IMR-90 (cell line): ENCODE data around the gene OXCT2. TPM values are rescaled to one million over a fixed set of nuclear protein-coding genes. Genes with fewer than 3 reads are reported as not detected.

Source experiments
- ATAC-seq: fragments of 200-7000 bp; cut with Tn5 transposase; 2 replicates; pipeline ENCODE4 v1.9.1; 2020; ENCODE audit warnings: low read depth, mild to moderate bottlenecking, moderate library complexity
- BruUV-seq: library from RNA; stranded (reverse); fragments of 400-500 nt; replicated peaks from 2 replicates; lab custom pipeline; 2021; lab: Mats Ljungman, UMichigan
- CTCF ChIA-PET: fragments of 300-600 bp; formaldehyde crosslinking; extraction: SDS; loops from one replicate; lab custom pipeline; 2021; ENCODE audit warnings: antibody characterized with exemption; lab: Yijun Ruan, JAX
- POLR2A ChIA-PET: fragments of 300-600 bp; sonication (Branson Sonifier 250); formaldehyde crosslinking; loops from one replicate; lab custom pipeline; 2022; ENCODE audit warnings: antibody characterized with exemption; ENCODE audit not compliant: unreplicated experiment; lab: Charles Lee
- DNase-seq: peaks from one replicate; pipeline ENCODE4 v3.0.0; 2013
- H2AFZ ChIP-seq: replicated peaks from 2 replicates; pipeline ENCODE3; 2013; ENCODE audit warnings: low read length, mild to moderate bottlenecking; ENCODE audit not compliant: poor library complexity
- H2AK5ac ChIP-seq: 2 replicates; pipeline ENCODE4 v1.6.1; 2013; ENCODE audit warnings: low read depth, low read length, inconsistent platforms
- H2AK9ac ChIP-seq: replicated peaks from 2 replicates; pipeline ENCODE3; 2013; ENCODE audit warnings: mild to moderate bottlenecking, low read depth, low read length, moderate library complexity; ENCODE audit not compliant: poor library complexity
- H2BK120ac ChIP-seq: 2 replicates; pipeline ENCODE4 v1.6.1; 2013; ENCODE audit warnings: low read depth, low read length, inconsistent platforms
- H2BK15ac ChIP-seq: 3 replicates; pipeline ENCODE4 v1.6.1; 2013; ENCODE audit warnings: low read depth, low read length, inconsistent platforms
- H2BK20ac ChIP-seq: 2 replicates; pipeline ENCODE4 v1.6.1; 2013; ENCODE audit warnings: low read depth, mild to moderate bottlenecking, inconsistent platforms, low read length, moderate library complexity
- H2BK5ac ChIP-seq: 2 replicates; pipeline ENCODE4 v1.6.1; 2013; ENCODE audit warnings: mild to moderate bottlenecking, low read depth, low read length, inconsistent platforms; ENCODE audit not compliant: poor library complexity, severe bottlenecking
- H3K14ac ChIP-seq: replicated peaks from 2 replicates; pipeline ENCODE4 v1.6.1; 2013; ENCODE audit warnings: low read depth, low read length, inconsistent platforms
- H3K18ac ChIP-seq: 2 replicates; pipeline ENCODE4 v1.6.1; 2013; ENCODE audit warnings: low read depth, low read length, control low read depth
- H3K23ac ChIP-seq: 2 replicates; pipeline ENCODE4 v1.6.1; 2013; ENCODE audit warnings: low read depth, low read length, inconsistent platforms
- H3K27ac ChIP-seq: 2 replicates; pipeline ENCODE4 v1.5.1; 2013; ENCODE audit warnings: mild to moderate bottlenecking, control low read depth, low read length; ENCODE audit not compliant: insufficient read depth
- H3K27me3 ChIP-seq: 2 replicates; pipeline ENCODE4 v1.6.1; 2013; ENCODE audit warnings: low read length; ENCODE audit not compliant: control insufficient read depth, insufficient read depth
- H3K36me3 ChIP-seq: 2 replicates; pipeline ENCODE4 v1.6.1; 2013; ENCODE audit warnings: low read length, mixed read lengths; ENCODE audit not compliant: control insufficient read depth, insufficient read depth
- H3K4ac ChIP-seq: 2 replicates; pipeline ENCODE4 v1.6.1; 2013; ENCODE audit warnings: low read depth, low read length, inconsistent platforms
- H3K4me1 ChIP-seq: 2 replicates; pipeline ENCODE4 v1.6.1; 2013; ENCODE audit warnings: low read length, mixed read lengths; ENCODE audit not compliant: control insufficient read depth, insufficient read depth
- H3K4me2 ChIP-seq: 2 replicates; pipeline ENCODE4 v1.6.1; 2013; ENCODE audit warnings: low read depth, mild to moderate bottlenecking, control low read depth, low read length, moderate library complexity
- H3K4me3 ChIP-seq: 2 replicates; pipeline ENCODE4 v1.5.1; 2013; ENCODE audit warnings: low read depth, mild to moderate bottlenecking, control low read depth, low read length, moderate library complexity; ENCODE audit not compliant: insufficient read depth
- H3K56ac ChIP-seq: 2 replicates; pipeline ENCODE4 v1.6.1; 2013; ENCODE audit warnings: low read length, inconsistent platforms; ENCODE audit not compliant: insufficient read depth; ENCODE audit errors: extremely low read depth
- H3K79me1 ChIP-seq, 2 experiments: 2 replicates each; pipeline ENCODE4 v1.6.1; 2013; ENCODE audit warnings: low read length in 2 of 2, inconsistent platforms in 1 of 2, low read depth in 1 of 2
- H3K9ac ChIP-seq: 2 replicates; pipeline ENCODE4 v1.6.1; 2013; ENCODE audit warnings: low read depth, low read length, control low read depth
- H3K9me1 ChIP-seq: 2 replicates; pipeline ENCODE4 v1.6.1; 2013; ENCODE audit warnings: low read length, inconsistent platforms; ENCODE audit not compliant: insufficient read depth
- H3K9me3 ChIP-seq: 2 replicates; pipeline ENCODE4 v1.6.1; 2013; ENCODE audit warnings: low read length; ENCODE audit not compliant: control insufficient read depth, insufficient read depth
- H4K20me1 ChIP-seq: 2 replicates; pipeline ENCODE4 v1.6.1; 2013; ENCODE audit warnings: low read length, inconsistent platforms; ENCODE audit not compliant: insufficient read depth
- H4K5ac ChIP-seq: 2 replicates; pipeline ENCODE4 v1.6.1; 2013; ENCODE audit warnings: mild to moderate bottlenecking, low read depth, low read length, control low read depth
- H4K8ac ChIP-seq, 2 experiments: 2 replicates each; pipeline ENCODE4 v1.6.1; 2013; ENCODE audit warnings: low read depth in 2 of 2, low read length in 2 of 2, control low read depth in 1 of 2, inconsistent platforms in 1 of 2
- H4K91ac ChIP-seq: 2 replicates; pipeline ENCODE4 v1.6.1; 2013; ENCODE audit warnings: low read depth, low read length, inconsistent platforms; ENCODE audit not compliant: insufficient read depth
- BHLHE40 ChIP-seq: fragments of 150-350 bp; IDR thresholded peaks from 2 replicates; pipeline ENCODE4 v1.6.1; 2016; ENCODE audit warnings: mild to moderate bottlenecking, low read depth, low read length
- CEBPB ChIP-seq: IDR thresholded peaks from 2 replicates; pipeline ENCODE4 v1.6.1; 2012; ENCODE audit warnings: low read depth, low read length, improper control_type of control experiment
- CHD1 ChIP-seq: IDR thresholded peaks from 2 replicates; pipeline ENCODE4 v1.6.1; 2012; ENCODE audit warnings: low read depth, low read length, improper control_type of control experiment
- ELK1 ChIP-seq: fragments of 150-350 bp; IDR thresholded peaks from 2 replicates; pipeline ENCODE4 v1.6.1; 2016; ENCODE audit warnings: low read depth, mild to moderate bottlenecking, low read length, moderate library complexity, borderline replicate concordance
- FOS ChIP-seq: fragments of 150-350 bp; IDR thresholded peaks from 2 replicates; pipeline ENCODE4 v1.6.1; 2016; ENCODE audit warnings: low read depth, low read length
- MAFK ChIP-seq: IDR thresholded peaks from 2 replicates; pipeline ENCODE4 v1.6.1; 2012; ENCODE audit warnings: low read depth, low read length, improper control_type of control experiment
- MAZ ChIP-seq: IDR thresholded peaks from 2 replicates; pipeline ENCODE4 v1.6.1; 2012; ENCODE audit warnings: low read depth, mild to moderate bottlenecking, low read length, improper control_type of control experiment, moderate library complexity, borderline replicate concordance
- MXI1 ChIP-seq: IDR thresholded peaks from 2 replicates; pipeline ENCODE4 v1.6.1; 2012; ENCODE audit warnings: low read depth, mild to moderate bottlenecking, low read length, moderate library complexity, borderline replicate concordance
- NFE2L2 ChIP-seq: fragments of 150-350 bp; IDR thresholded peaks from 2 replicates; pipeline ENCODE4 v1.6.1; 2016; ENCODE audit warnings: low read depth, mild to moderate bottlenecking, low read length
- POLR2A ChIP-seq: IDR thresholded peaks from 2 replicates; pipeline ENCODE4 v1.6.1; 2012; ENCODE audit warnings: mild to moderate bottlenecking, low read depth, low read length
- RAD21 ChIP-seq: IDR thresholded peaks from 2 replicates; pipeline ENCODE4 v1.6.1; 2012; ENCODE audit warnings: low read length, improper control_type of control experiment
- RCOR1 ChIP-seq: IDR thresholded peaks from 2 replicates; pipeline ENCODE4 v1.6.1; 2012; ENCODE audit warnings: mild to moderate bottlenecking, low read length, improper control_type of control experiment; ENCODE audit not compliant: insufficient replicate concordance
- RFX5 ChIP-seq: IDR thresholded peaks from 2 replicates; pipeline ENCODE4 v1.8.0; 2012; ENCODE audit warnings: low read depth, mild to moderate bottlenecking, low read length, moderate library complexity
- SMC3 ChIP-seq: fragments of 150-350 bp; IDR thresholded peaks from 2 replicates; pipeline ENCODE4 v1.6.1; 2016; ENCODE audit warnings: low read depth, mild to moderate bottlenecking, antibody characterized with exemption, low read length, moderate library complexity
- USF2 ChIP-seq: fragments of 150-350 bp; IDR thresholded peaks from 2 replicates; pipeline ENCODE4 v1.6.1; 2017; ENCODE audit warnings: mild to moderate bottlenecking, antibody characterized with exemption, low read length, low read depth
- WGBS, 2 experiments: methylation state at CpG; one replicate each; pipeline versions ENCODE4 v1.1.5 to v1.1.7; 2013; ENCODE audit warnings: missing lambda C conversion rate in 2 of 2; ENCODE audit not compliant: insufficient read length in 1 of 2; ENCODE audit errors: extremely low coverage in 2 of 2; 5-methylcytosine and 5-hydroxymethylcytosine counted together
- dilution Hi-C: fragments of 300-500 bp; cut with HindIII; formaldehyde crosslinking; loops from one replicate; pipeline ENCODE4 v1.14.3; 2018; ENCODE audit warnings: low sequenced_read_pairs; ENCODE audit not compliant: unreplicated experiment
- in situ Hi-C: fragments of 300-500 bp; cut with MboI; formaldehyde crosslinking; loops from 3 replicates; pipeline ENCODE4 v1.14.3; 2019; ENCODE audit warnings: low sequenced_read_pairs, inconsistent platforms, mixed read lengths
- intact Hi-C: fragments of 100-400 bp; cut with micrococcal nuclease; formaldehyde crosslinking; loops from 2 replicates; pipeline ENCODE4 v1.10.0; 2022
- polyA plus RNA-seq, 3 experiments: library from polyadenylated mRNA; depleted of rRNA; stranded (reverse); fragments of >200 nt; gene quantifications; 2 replicates each; pipeline ENCODE4 v1.2.3, GENCODE V29; 2012; ENCODE audit warnings: low replicate concordance in 1 of 3
- total RNA-seq: library from RNA; depleted of rRNA; stranded (reverse); fragments of >200 nt; gene quantifications from 2 replicates; pipeline ENCODE4 v1.2.3, GENCODE V29; 2012
- TF ChIP-seq, protein P1 (sequence below): conservative IDR thresholded peaks from 2 replicates; pipeline ENCODE4 v1.5.1; 2012; ENCODE audit warnings: mild to moderate bottlenecking, low read depth, low read length, improper control_type of control experiment

Gene OXCT2
- total and polyA plus RNA-seq, 2 of the 4 experiments (the other 2 are of a cell fraction), result 0.18 to 0.22 TPM

GRCh38 chr1:39761016-39761415, 10.1 kb downstream of the OXCT2 start:
- Histone ChIP-seq H2AK9ac (no peak overlapping the region), H3K4me1 (no peaks in the 10 kb centered on the region), H2BK20ac (no peak overlapping the region), H2BK15ac (no peak overlapping the region), H4K8ac (no peak overlapping the region), H3K4me3 (no peak overlapping the region), H3K56ac (no peak overlapping the region), H3K18ac (no peak overlapping the region), H3K14ac (no peak overlapping the region), H2AFZ (no peak overlapping the region), H3K23ac (no peak overlapping the region), H2AK5ac (no peak overlapping the region), H2BK5ac (no peak overlapping the region), H3K27ac (no peak overlapping the region), H4K20me1 (no peaks in the 10 kb centered on the region), H3K9me3 (no peaks in the 10 kb centered on the region), H3K9ac (no peak overlapping the region), H4K5ac (no peak overlapping the region), H3K4me2 (no peak overlapping the region), H3K36me3 (peaks cover 12% of the 10 kb centered on the region), H3K79me1 (no peaks in the 10 kb centered on the region), H3K4ac (no peak overlapping the region), H3K9me1 (0 out of 2 replicates have a peak, but pooled peaks cover 8% of the 10 kb centered on the region), H4K91ac (no peak overlapping the region), H2BK120ac (no peak overlapping the region), H3K27me3 (no peaks in the 10 kb centered on the region)
- ChIA-PET POLR2A (no interaction called here), CTCF (no interaction called here)
- in situ Hi-C loops, result no loop called here
- intact Hi-C loops, result loop anchor here (5.0 kb wide), 1 partner anchor 239 kb away; no protein-coding TSS in a partner anchor
- WGBS, 2 experiments, result 75% methylated on average over 4 of the region's 9 CpGs; no CpG with 5 or more reads in 1 of the 2 experiments
- no peak for DNase-seq
- TF ChIP-seq CHD1, result no peak
- TF ChIP-seq BHLHE40, result no peak
- no peak for TF ChIP-seq MAZ
- TF ChIP-seq MXI1, result no peak
- TF ChIP-seq CEBPB, result no peak
- no peak for TF ChIP-seq ELK1
- no peak for TF ChIP-seq RAD21
- TF ChIP-seq, protein P1, sequence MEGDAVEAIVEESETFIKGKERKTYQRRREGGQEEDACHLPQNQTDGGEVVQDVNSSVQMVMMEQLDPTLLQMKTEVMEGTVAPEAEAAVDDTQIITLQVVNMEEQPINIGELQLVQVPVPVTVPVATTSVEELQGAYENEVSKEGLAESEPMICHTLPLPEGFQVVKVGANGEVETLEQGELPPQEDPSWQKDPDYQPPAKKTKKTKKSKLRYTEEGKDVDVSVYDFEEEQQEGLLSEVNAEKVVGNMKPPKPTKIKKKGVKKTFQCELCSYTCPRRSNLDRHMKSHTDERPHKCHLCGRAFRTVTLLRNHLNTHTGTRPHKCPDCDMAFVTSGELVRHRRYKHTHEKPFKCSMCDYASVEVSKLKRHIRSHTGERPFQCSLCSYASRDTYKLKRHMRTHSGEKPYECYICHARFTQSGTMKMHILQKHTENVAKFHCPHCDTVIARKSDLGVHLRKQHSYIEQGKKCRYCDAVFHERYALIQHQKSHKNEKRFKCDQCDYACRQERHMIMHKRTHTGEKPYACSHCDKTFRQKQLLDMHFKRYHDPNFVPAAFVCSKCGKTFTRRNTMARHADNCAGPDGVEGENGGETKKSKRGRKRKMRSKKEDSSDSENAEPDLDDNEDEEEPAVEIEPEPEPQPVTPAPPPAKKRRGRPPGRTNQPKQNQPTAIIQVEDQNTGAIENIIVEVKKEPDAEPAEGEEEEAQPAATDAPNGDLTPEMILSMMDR, result no peak
- no peak for TF ChIP-seq RCOR1
- TF ChIP-seq SMC3, result no peak
- TF ChIP-seq POLR2A, result no peak
- TF ChIP-seq FOS, result no peak
- no peak for TF ChIP-seq RFX5
- TF ChIP-seq MAFK, result no peak
- TF ChIP-seq NFE2L2, result no peak
- TF ChIP-seq USF2, result no peak
- no peak for ATAC-seq
- no TSS peak for BruUV-seq
- dilution Hi-C loops, result no loop called here
